GM20000 (cell line): ENCODE results near the gene NOP14.

Experiments
- DNase-seq: peaks from one replicate; pipeline ENCODE4 v3.0.0; 2012; ENCODE audit warnings: low spot score
- TF ChIP-seq, protein P1 (sequence below): IDR thresholded peaks from 2 replicates; pipeline ENCODE4 v1.5.1; 2012; ENCODE audit warnings: mild to moderate bottlenecking, control low read depth; ENCODE audit errors: extremely low read depth, missing control alignments

NOP14 gene

DNA sequence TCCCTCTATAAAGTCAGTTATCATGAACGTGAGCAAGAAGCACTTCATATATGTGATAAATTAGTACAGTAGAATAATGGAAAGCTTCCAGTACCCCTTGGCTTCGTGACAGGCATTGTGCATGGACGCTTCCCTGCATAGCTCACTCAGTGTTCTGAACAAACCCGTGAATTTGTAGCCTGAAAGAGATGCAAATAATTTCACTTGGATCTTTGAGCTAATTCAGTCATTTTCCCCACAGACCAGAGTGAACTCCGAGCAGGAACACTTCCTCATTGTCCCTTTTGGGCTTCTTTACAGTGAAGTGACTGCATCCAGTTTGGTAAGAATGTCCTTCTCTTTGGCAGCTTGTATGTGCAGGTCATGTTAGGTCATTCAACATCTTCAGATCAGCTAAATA, 69.4 kb downstream of the NOP14 start:
- DNase-seq: no peak
- TF ChIP-seq, protein P1, sequence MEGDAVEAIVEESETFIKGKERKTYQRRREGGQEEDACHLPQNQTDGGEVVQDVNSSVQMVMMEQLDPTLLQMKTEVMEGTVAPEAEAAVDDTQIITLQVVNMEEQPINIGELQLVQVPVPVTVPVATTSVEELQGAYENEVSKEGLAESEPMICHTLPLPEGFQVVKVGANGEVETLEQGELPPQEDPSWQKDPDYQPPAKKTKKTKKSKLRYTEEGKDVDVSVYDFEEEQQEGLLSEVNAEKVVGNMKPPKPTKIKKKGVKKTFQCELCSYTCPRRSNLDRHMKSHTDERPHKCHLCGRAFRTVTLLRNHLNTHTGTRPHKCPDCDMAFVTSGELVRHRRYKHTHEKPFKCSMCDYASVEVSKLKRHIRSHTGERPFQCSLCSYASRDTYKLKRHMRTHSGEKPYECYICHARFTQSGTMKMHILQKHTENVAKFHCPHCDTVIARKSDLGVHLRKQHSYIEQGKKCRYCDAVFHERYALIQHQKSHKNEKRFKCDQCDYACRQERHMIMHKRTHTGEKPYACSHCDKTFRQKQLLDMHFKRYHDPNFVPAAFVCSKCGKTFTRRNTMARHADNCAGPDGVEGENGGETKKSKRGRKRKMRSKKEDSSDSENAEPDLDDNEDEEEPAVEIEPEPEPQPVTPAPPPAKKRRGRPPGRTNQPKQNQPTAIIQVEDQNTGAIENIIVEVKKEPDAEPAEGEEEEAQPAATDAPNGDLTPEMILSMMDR: no peak

DNA sequence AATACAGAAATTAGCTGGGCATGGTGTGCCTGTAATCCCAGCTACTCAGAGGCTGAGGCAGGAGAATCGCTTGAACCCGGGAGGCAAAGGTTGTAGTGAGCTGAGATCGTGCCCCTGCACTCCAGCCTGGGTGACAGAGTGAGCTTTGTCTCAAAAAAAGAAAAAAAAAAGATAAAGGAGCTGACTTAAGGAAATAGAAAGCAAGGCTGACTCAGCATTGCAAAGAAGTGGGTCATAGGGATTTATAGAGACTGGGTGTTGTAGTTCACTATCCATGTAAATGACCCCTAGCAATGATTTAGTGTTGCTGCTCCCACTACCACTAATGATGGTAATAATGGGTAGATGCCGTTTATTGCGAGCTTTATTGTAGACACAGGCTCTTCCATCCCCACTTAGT, 71.9 kb downstream of the NOP14 start:
- no peak for DNase-seq

DNA sequence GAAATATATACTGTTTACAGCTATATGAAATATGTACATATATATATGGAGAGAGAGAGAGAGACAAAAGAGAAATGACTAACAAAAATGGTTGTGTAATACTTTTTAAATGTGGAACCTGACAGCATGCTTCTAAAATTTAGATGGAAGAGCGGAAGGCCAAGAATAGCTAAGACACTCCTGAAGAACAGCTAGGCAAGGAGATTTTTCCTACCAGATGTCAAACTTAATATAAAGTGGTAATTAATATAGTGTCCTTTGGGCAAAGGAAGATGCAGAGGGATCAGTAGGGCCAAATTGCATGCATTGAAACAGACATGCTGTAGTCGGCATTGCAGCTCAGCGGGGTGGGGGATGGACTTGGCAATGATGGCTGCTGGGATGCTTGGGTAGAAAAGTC, 74.3 kb downstream of the NOP14 start:
- TF ChIP-seq, protein P1: no peak
- DNase-seq: no peak

More for the DNA sequence above, 71.9 kb downstream of the NOP14 start:
- TF ChIP-seq, protein P1: no peak
